MM.1S (cell line): ENCODE results near the gene INPP4B.

ENCODE experiments used
- DNase-seq: peaks from one replicate; pipeline ENCODE4 v3.0.0-alpha.2; 2015
- H2AFZ ChIP-seq: fragments of 300-600 bp; sonication (generic); 2 replicates; pipeline ENCODE4 v1.6.0; 2016; ENCODE audit warnings: antibody characterized with exemption, low read length
- H3F3A ChIP-seq: fragments of 300-600 bp; sonication (generic); 2 replicates; pipeline ENCODE4 v1.6.1; 2016; ENCODE audit warnings: mild to moderate bottlenecking, antibody characterized with exemption, low read length, moderate library complexity, mixed read lengths; ENCODE audit not compliant: insufficient read depth
- H3K27ac ChIP-seq: fragments of 300-600 bp; sonication (generic); 2 replicates; pipeline ENCODE4 v1.5.1; 2016; ENCODE audit warnings: mild to moderate bottlenecking, low read length
- H3K27me3 ChIP-seq: fragments of 300-600 bp; sonication (generic); replicated peaks from 2 replicates; pipeline ENCODE4 v1.6.0; 2016; ENCODE audit warnings: low read length; ENCODE audit not compliant: insufficient read depth
- H3K36me3 ChIP-seq: fragments of 300-600 bp; sonication (generic); replicated peaks from 2 replicates; pipeline ENCODE4 v1.6.1; 2016; ENCODE audit warnings: mild to moderate bottlenecking, low read length, mixed read lengths; ENCODE audit not compliant: insufficient read depth
- H3K4me1 ChIP-seq: fragments of 300-600 bp; sonication (generic); 2 replicates; pipeline ENCODE4 v1.6.1; 2016; ENCODE audit warnings: low read length, mixed read lengths
- H3K4me2 ChIP-seq: fragments of 300-600 bp; sonication (generic); 2 replicates; pipeline ENCODE4 v1.6.0; 2016; ENCODE audit warnings: low read depth, low read length
- H3K4me3 ChIP-seq: fragments of 300-600 bp; sonication (generic); 2 replicates; pipeline ENCODE4 v1.5.1; 2016; ENCODE audit warnings: low read length, mixed read lengths
- H3K79me2 ChIP-seq: fragments of 300-600 bp; sonication (generic); 2 replicates; pipeline ENCODE4 v1.6.1; 2016; ENCODE audit warnings: mixed run types, low read length, mixed read lengths
- H3K9ac ChIP-seq: fragments of 300-600 bp; sonication (generic); 2 replicates; pipeline ENCODE4 v1.6.1; 2016; ENCODE audit warnings: low read length, mixed read lengths
- H3K9me2 ChIP-seq: fragments of 300-600 bp; sonication (generic); replicated peaks from 2 replicates; pipeline ENCODE4 v1.6.1; 2016; ENCODE audit warnings: mild to moderate bottlenecking, low read length, mixed read lengths; ENCODE audit not compliant: insufficient read depth
- H3K9me3 ChIP-seq: fragments of 300-600 bp; sonication (generic); replicated peaks from 2 replicates; pipeline ENCODE4 v1.6.1; 2016; ENCODE audit warnings: mild to moderate bottlenecking, low read length, mixed read lengths; ENCODE audit not compliant: insufficient read depth
- H4K20me1 ChIP-seq: fragments of 300-600 bp; sonication (generic); 2 replicates; pipeline ENCODE4 v1.6.1; 2016; ENCODE audit warnings: mild to moderate bottlenecking, low read length, moderate library complexity, mixed read lengths; ENCODE audit not compliant: insufficient read depth
- EZH2 ChIP-seq: fragments of 300-600 bp; sonication (generic); optimal IDR thresholded peaks from 2 replicates; pipeline ENCODE3; 2017; ENCODE audit warnings: low read depth, mild to moderate bottlenecking, antibody characterized with exemption, low read length, mixed read lengths
- EZH2phosphoT487 ChIP-seq: fragments of 300-600 bp; sonication (generic); IDR thresholded peaks from 2 replicates; pipeline ENCODE4 v1.6.1; 2018; ENCODE audit warnings: antibody characterized with exemption, low read length
- TF ChIP-seq, protein P1 (sequence below): fragments of 300-600 bp; sonication (generic); IDR thresholded peaks from 2 replicates; pipeline ENCODE4 v1.5.1; 2016; ENCODE audit warnings: antibody characterized with exemption, low read length, mixed read lengths

INPP4B gene

DNA sequence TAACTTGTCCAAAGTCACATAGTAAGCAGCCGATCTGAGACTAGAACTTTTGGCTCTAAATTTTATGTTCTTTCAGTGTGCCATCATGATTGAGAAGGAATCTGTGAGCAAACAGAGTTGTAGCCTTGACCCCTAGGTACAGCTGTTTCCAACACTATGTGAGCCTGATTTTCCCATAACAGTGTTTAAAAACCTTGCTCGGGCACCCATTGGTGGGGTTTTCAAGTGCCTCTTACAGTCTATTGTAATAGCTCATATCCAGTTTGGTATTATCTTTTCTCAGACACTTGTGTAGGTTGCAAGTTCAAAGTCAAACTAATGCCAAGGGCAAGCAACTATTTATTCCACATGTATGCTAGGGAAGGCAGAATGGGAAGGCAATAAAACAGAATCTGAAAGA lies 467.9 kb downstream of the INPP4B start:
- H3K27ac ChIP-seq: no peak overlapping the region
- H3K4me2 ChIP-seq: no peak overlapping the region
- H3K4me1 ChIP-seq: no peaks in the 10 kb centered on the region
- TF ChIP-seq, protein P1, sequence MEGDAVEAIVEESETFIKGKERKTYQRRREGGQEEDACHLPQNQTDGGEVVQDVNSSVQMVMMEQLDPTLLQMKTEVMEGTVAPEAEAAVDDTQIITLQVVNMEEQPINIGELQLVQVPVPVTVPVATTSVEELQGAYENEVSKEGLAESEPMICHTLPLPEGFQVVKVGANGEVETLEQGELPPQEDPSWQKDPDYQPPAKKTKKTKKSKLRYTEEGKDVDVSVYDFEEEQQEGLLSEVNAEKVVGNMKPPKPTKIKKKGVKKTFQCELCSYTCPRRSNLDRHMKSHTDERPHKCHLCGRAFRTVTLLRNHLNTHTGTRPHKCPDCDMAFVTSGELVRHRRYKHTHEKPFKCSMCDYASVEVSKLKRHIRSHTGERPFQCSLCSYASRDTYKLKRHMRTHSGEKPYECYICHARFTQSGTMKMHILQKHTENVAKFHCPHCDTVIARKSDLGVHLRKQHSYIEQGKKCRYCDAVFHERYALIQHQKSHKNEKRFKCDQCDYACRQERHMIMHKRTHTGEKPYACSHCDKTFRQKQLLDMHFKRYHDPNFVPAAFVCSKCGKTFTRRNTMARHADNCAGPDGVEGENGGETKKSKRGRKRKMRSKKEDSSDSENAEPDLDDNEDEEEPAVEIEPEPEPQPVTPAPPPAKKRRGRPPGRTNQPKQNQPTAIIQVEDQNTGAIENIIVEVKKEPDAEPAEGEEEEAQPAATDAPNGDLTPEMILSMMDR: no peak
- TF ChIP-seq EZH2phosphoT487 (no peak), EZH2 (no peak)
- no peak for DNase-seq
- no peak overlapping the region for H3K9ac ChIP-seq
- H4K20me1 ChIP-seq: no peaks in the 10 kb centered on the region
- no peaks in the 10 kb centered on the region for H3K36me3 ChIP-seq
- no peaks in the 10 kb centered on the region for H3F3A ChIP-seq
- no peak overlapping the region for H3K4me3 ChIP-seq
- H2AFZ ChIP-seq: no peak overlapping the region
- H3K9me3 ChIP-seq: no peaks in the 10 kb centered on the region
- H3K27me3 ChIP-seq: no peaks in the 10 kb centered on the region
- H3K9me2 ChIP-seq: no peaks in the 10 kb centered on the region
- no peaks in the 10 kb centered on the region for H3K79me2 ChIP-seq

DNA sequence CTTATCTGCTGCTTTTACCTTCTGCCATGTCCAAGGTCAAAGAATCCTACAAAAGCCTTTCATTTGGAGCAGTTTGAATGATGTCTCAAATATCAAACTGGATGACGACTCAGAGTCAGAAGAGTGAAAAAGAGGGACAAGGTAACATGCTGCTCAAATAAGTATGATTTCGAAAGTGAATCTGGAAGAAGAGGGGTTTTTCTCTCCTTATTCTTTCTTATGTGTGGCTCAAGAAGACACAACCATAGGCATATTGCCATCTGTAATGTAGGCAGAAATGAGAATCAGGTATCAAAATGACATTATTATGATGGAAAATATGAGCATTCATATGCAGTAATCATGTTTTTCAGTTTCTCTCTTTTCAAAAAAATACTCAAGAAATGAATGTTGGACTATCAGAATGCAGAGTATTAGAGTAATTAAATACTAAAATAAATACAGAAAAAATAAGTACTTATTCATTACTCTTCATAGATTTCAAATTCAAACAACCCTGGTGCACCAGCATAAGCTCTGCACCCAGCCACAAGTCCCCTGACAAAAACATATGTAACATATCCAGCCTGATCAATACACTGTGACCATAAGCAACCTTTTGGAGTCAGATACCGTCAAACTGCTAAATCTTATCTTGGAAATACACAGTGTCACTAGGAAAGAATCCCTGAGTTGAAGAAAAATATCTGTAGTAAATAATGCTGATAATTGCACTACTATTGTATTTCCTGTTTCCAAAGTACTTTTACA lies 468.6 kb downstream of the INPP4B start:
- TF ChIP-seq EZH2phosphoT487 (no peak), EZH2 (no peak)
- TF ChIP-seq, protein P1: no peak
- Histone ChIP-seq H3K4me1 (no peaks in the 10 kb centered on the region), H3K36me3 (no peaks in the 10 kb centered on the region), H3F3A (no peaks in the 10 kb centered on the region), H3K79me2 (no peaks in the 10 kb centered on the region), H4K20me1 (no peaks in the 10 kb centered on the region), H3K9me3 (no peaks in the 10 kb centered on the region), H3K4me3 (no peak overlapping the region), H2AFZ (no peak overlapping the region), H3K27me3 (no peaks in the 10 kb centered on the region), H3K27ac (no peak overlapping the region), H3K9me2 (no peaks in the 10 kb centered on the region), H3K9ac (no peak overlapping the region), H3K4me2 (no peak overlapping the region)
- DNase-seq: no peak

DNA sequence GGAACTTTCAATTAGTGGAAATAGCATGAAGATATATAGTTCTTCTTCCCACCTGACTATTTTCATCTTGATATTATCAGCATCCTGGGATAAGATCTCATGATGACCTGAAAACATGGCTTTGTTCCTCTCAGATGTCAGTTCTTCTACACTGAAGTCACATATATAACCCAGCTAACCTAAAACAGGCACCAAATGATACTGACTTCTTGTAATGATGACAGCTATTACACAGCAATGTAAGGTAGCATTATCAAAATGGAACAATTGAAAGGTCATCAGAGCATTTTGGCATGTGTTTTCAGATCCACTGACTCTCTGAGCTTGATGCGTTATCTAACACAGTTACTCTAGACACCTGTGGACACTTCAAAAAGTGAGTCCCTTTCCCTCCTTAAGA lies 469.9 kb downstream of the INPP4B start:
- H3F3A ChIP-seq: no peaks in the 10 kb centered on the region
- H4K20me1 ChIP-seq: no peaks in the 10 kb centered on the region
- H2AFZ ChIP-seq: no peak overlapping the region
- no peak overlapping the region for H3K4me3 ChIP-seq
- H3K4me2 ChIP-seq: no peak overlapping the region
- H3K9me2 ChIP-seq: no peaks in the 10 kb centered on the region
- H3K27ac ChIP-seq: no peak overlapping the region
- no peaks in the 10 kb centered on the region for H3K27me3 ChIP-seq
- H3K4me1 ChIP-seq: no peaks in the 10 kb centered on the region
- TF ChIP-seq EZH2phosphoT487: no peak
- H3K9ac ChIP-seq: no peak overlapping the region
- no peak for DNase-seq
- H3K9me3 ChIP-seq: no peaks in the 10 kb centered on the region
- no peaks in the 10 kb centered on the region for H3K36me3 ChIP-seq
- no peaks in the 10 kb centered on the region for H3K79me2 ChIP-seq

DNA sequence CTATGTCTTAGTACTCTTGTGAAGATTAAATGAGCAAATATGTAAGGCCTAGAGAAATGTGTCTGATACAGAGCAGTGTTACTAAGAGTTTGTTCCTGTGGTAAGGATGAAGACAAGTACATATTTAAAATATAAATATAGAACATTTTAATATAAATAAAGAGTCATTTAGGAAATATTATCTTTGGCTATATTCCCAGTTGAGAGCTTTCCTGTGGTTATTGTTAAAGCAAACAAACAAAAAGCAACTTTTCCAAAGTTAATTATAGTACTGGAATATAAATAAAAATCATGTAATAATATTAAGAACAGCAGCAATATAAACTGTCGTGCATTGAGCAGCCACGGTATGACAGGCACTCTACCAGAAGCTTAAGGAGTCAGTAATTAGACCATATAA lies 472.5 kb downstream of the INPP4B start:
- Histone ChIP-seq H3K4me3 (no peak overlapping the region), H4K20me1 (no peaks in the 10 kb centered on the region), H3K79me2 (no peaks in the 10 kb centered on the region), H3K27me3 (no peaks in the 10 kb centered on the region), H2AFZ (no peak overlapping the region), H3K4me1 (no peaks in the 10 kb centered on the region), H3K4me2 (no peak overlapping the region), H3K9me3 (no peaks in the 10 kb centered on the region), H3F3A (no peaks in the 10 kb centered on the region), H3K9me2 (no peaks in the 10 kb centered on the region), H3K9ac (no peak overlapping the region), H3K27ac (no peak overlapping the region), H3K36me3 (no peaks in the 10 kb centered on the region)
- no peak for DNase-seq
- TF ChIP-seq, protein P1: no peak
- TF ChIP-seq EZH2phosphoT487 (no peak), EZH2 (no peak)
